Ureter (tissue), 1 donor: ENCODE results near the gene RARRES1. TPM values are rescaled to one million over a fixed set of nuclear protein-coding genes. Genes with fewer than 3 reads are reported as not detected.

Experiments
- DNase-seq: peaks from one replicate; pipeline ENCODE4 v3.0.0-alpha.2; 2020; ENCODE audit warnings: low spot score
- total RNA-seq: library from RNA; stranded (reverse); gene quantifications from one replicate; pipeline ENCODE4 v1.2.4, GENCODE V29; 2023
- donor health status: DM: yes; HTN: yes; CAD: no.

Gene RARRES1
- total RNA-seq, 1 donor from 2014 or later, result 48.5 TPM

- no peak for DNase-seq
These were observed 3.2 kb upstream of the RARRES1 start for GRCh38 chr3:158735296-158736033.

GRCh38 chr3:158733656-158734055, 1.4 kb upstream of the RARRES1 start:
- DNase-seq, result no peak

- DNase-seq, result no peak
These were observed 571 bp upstream of the RARRES1 start for GRCh38 chr3:158732856-158733200.

- DNase-seq, result no peak
These were observed 771 bp downstream of the RARRES1 start for GRCh38 chr3:158731486-158731885.

- DNase-seq, result no peak
These were observed 3.4 kb downstream of the RARRES1 start for GRCh38 chr3:158728851-158729250.

- no peak for DNase-seq
These were observed 4.2 kb downstream of the RARRES1 start for GRCh38 chr3:158728061-158728377.

- DNase-seq, result peak; percentile 80
These were observed 4.8 kb downstream of the RARRES1 start for GRCh38 chr3:158727206-158728060.

- DNase-seq, result no peak
These were observed 6.8 kb downstream of the RARRES1 start for GRCh38 chr3:158725348-158726011.

GRCh38 chr3:158723991-158724390, 8.3 kb downstream of the RARRES1 start:
- no peak for DNase-seq

- DNase-seq, result no peak
These were observed 10.1 kb downstream of the RARRES1 start for GRCh38 chr3:158722108-158722507.

GRCh38 chr3:158718490-158719170, 13.6 kb downstream of the RARRES1 start:
- no peak for DNase-seq

GRCh38 chr3:158717576-158717975, 14.7 kb downstream of the RARRES1 start:
- no peak for DNase-seq

GRCh38 chr3:158713094-158713499, 19.2 kb downstream of the RARRES1 start:
- no peak for DNase-seq

- no peak for DNase-seq
These were observed 19.8 kb downstream of the RARRES1 start for GRCh38 chr3:158712443-158712842.

GRCh38 chr3:158711886-158712285, 20.4 kb downstream of the RARRES1 start:
- no peak for DNase-seq

GRCh38 chr3:158710601-158711000, 21.7 kb downstream of the RARRES1 start:
- DNase-seq, result no peak

- no peak for DNase-seq
These were observed 22.6 kb downstream of the RARRES1 start for GRCh38 chr3:158709666-158710083.

GRCh38 chr3:158703566-158703965, 28.7 kb downstream of the RARRES1 start:
- no peak for DNase-seq

GRCh38 chr3:158702815-158703481, 29.3 kb downstream of the RARRES1 start:
- no peak for DNase-seq

GRCh38 chr3:158701420-158702065, 30.7 kb downstream of the RARRES1 start:
- DNase-seq, result no peak

- no peak for DNase-seq
These were observed 31.7 kb downstream of the RARRES1 start for GRCh38 chr3:158700559-158700958.
